HG03064 (cell line): ENCODE data around the gene ABCA5.
A peak's percentile ranks its signal among the peaks of the same experiment; 100 is the strongest.

ENCODE experiments used
- ATAC-seq: cut with Tn5 transposase; IDR thresholded peaks from one replicate; pipeline ENCODE4 v1.9.1; 2021; ENCODE audit warnings: low read depth; ENCODE audit not compliant: unreplicated experiment

The ABCA5 gene

DNA sequence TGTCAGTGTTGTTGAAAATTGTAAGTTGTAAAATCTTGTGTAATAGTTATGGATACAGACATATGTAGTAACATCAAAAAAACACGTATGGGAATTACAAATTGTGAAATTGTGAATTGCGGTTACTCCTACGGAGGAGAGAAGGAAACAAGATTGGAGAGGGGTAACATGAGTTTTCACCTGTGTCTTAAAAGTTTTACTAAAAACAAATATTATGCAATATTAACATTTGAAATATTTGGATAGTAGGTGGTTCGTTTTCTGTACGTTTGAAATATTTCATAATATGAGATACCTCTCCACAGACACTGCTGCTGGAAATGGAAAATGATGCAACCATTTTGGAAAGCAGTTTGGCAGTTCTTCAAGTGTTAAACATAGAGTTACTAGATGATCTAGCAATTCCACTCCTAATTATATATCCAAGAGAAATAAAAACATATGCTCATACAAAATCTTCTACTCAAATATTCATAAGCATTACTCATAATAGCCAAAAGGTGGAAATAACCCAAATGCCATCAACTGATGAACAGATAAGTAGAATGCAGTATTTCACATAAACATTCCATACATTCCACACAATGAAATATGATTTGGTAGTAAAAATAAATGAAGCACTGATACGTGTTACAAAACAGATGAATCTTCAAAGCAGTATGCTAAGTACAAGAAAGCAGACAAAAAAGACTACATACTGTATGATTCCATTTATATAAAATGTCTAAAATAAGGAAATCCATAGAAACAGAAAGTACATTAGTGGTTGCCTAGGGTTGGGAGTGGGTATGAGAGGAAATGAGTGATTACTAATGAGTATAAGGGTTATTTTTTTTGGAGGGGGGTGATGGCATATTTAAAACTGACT lies 57.6 kb downstream of the ABCA5 start:
- no peak for ATAC-seq

DNA sequence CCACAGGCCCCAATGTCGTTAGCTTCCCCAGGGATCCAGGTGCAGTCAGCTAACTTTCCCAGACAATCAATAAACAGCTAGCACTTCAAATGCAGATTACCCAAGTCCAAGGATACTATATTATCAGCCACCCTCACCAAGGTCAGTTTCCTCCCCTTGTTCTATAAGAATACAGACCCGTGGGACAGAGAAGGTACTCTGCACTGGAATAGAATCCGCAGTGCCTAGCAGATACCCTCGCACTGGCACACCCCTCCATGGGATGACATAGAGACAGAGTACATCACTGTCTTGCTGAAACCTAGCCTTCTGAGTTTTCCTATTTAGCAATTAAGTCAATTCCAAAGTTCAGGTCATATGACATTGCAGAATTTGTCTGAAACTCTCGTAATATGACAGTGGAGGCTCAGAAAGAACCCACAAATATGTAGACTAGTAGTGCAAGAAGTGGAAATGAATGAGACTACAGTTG lies 58.4 kb downstream of the ABCA5 start:
- ATAC-seq: no peak

- ATAC-seq: no peak
Measured at GRCh38 chr17:69267219-69267618, 59.7 kb downstream of the ABCA5 start.

- no peak for ATAC-seq
Measured at GRCh38 chr17:69265873-69266272, 61.1 kb downstream of the ABCA5 start.

DNA sequence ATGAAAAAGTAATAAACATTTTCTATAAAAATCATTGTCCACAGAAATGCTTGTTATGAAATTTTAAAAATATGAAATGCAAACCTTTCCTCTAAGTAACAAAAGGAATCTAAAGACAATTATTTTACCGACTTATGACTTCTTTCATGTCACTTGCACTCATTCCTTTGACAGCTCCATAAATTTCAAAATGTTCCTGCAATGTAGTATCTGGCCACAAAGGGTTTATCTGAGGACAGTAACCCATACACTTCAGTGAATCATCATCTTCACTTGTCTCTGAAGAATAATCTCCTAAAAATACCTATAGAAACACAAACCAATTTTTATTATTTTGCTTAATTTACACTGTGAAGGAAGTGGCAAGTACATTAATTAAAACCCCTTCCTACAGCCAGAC lies 72.7 kb downstream of the ABCA5 start:
- no peak for ATAC-seq

DNA sequence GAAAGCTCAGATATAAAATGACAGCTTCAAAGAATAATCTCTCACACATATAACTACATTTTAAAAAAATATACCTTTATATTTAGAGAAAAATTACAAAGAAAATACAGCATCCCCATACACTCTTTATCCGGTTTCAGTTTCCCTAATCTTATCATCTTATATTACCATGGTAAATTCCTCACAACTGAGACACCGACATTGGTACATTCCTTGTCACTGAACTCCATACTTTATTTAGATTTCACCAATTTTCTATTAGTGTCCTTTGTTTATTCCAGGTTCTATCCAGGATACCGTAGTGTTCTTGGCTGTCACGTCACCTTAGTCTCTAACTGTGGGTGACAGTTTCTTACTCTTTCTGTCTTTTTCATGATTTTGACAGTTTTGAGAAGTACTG lies 76.3 kb downstream of the ABCA5 start:
- ATAC-seq: no peak

DNA sequence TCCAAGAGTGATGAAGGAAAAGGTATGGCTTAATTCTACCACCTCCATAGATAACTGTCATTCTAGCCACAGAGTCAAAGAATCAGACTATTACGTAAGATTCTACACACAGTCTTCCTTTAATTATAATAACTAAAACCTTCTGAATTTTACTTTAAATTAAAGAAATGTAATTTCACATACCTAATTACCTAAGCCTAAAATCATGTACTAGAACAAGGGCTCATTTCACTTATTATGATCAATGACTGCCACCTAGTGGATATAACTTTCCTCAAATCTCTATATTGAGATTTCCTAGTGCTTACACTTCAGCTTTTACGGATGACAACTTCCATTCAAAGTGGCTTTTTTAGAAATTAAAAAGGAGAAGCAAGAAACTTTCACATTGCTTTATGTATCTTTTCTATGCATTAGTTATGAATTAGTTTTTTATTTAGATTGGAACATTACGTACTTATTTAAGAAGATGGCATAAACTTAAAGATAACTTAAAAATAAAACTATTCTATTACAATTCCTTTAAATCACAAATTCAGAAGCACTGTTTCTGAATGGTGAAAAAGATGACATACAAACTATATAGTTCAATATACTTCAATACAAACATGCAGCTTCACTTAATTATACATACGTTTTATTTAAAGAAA lies 80.1 kb downstream of the ABCA5 start:
- ATAC-seq: no peak

- ATAC-seq: no peak
Measured at GRCh38 chr17:69246202-69246601, 80.7 kb downstream of the ABCA5 start.

- no peak for ATAC-seq
Measured at GRCh38 chr17:69245617-69246016, 81.3 kb downstream of the ABCA5 start.

DNA sequence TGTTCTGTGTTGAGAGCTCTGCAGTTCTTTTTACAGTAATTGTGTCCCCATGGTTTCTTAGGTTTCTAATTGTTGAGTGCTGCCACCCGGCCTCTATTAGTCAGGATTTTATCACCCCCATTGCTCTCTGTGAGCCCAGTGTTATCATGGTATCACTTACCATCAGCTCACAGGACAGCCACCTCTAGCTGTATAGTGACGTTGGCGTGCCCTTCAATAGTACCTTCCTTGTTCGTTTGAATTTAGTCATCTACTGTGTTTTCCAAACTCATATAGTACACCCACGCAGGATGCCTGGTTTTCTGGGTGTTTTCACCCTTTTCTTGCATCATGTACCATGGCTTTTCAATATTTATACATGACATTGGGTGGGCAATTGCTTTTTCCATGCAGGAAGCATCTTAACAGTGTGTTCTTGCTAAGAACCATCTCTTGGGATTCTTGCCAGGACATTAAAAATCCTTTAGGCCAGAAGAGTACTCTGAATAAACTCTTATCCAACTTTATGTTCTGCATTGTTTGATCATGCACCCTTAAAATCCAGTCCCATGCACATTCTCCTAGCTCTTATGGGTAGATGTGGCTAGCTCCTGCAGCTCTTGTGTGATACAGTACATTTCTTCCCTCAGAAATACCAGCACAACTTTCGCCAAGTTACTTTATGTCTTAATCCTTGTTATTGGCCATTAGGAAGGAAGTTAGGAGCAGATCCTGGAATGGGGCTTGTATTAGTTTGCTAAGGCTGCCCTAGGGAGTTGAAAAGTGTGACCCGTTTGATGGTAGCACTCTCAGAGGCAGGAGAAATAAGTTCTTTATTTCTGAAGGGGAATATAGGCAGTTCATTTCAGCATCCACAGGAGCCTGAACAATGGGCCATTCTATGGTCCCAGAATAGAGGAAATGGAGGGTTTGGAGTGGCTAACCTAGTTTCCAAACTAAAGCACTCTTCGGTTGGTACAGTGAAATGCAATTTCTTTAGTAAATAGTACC lies 87.0 kb downstream of the ABCA5 start:
- no peak for ATAC-seq

- no peak for ATAC-seq
Measured at GRCh38 chr17:69236946-69237345, 90.0 kb downstream of the ABCA5 start.

- no peak for ATAC-seq
Measured at GRCh38 chr17:69236464-69236863, 90.5 kb downstream of the ABCA5 start.

DNA sequence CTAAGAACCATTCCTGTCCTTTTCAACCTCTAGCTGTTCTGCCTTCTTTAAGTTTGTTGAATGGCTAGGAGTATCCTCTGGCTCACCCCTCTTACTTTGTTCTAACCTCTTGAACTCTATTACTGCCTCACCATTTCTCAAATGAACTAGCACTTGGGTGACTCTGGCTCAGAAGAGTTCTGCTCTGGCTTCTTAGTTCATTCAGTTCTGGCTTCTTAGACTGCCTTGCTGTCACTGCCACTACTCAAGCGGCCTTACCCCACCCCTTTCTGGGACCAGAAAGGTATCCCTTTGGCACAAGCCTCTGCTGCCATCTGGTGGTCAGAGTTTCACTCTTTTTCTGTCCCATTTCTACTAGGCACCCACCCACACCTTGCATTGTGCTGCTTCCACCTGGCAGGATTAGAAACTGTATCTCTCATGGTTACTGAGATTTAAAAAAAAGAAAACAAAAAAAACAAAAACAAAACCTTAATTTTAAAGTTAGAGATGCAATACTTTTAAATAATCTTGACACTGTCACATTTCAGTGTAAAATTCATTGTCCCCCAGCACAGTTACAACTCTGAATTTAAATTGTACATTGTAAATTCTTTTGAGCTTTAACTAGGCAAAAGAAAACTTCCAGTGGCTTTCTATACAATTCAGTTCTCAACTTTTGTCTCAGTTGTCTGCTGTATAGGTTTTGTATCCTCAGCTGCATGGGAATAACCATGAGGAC lies 91.4 kb downstream of the ABCA5 start:
- ATAC-seq: no peak

- no peak for ATAC-seq
Measured at GRCh38 chr17:69232650-69233049, 94.3 kb downstream of the ABCA5 start.

DNA sequence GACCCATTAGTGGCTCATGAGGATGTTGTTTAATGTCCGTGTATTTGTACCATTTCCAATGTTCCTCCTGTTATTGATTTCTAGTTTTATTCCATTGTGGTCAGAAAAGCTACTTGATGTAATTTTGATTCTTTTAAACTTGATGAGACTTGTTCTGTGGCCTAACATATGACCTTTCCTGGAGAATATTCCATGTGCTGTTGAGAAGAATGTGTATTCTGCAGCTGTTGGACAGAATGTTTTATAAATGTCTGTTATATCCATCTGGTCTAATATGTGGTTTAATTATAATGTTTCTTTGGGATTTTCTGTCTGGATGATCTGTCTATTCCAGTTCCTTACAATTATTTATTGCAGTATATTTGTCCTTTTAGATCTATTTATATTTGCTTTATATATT lies 95.4 kb downstream of the ABCA5 start:
- no peak for ATAC-seq

DNA sequence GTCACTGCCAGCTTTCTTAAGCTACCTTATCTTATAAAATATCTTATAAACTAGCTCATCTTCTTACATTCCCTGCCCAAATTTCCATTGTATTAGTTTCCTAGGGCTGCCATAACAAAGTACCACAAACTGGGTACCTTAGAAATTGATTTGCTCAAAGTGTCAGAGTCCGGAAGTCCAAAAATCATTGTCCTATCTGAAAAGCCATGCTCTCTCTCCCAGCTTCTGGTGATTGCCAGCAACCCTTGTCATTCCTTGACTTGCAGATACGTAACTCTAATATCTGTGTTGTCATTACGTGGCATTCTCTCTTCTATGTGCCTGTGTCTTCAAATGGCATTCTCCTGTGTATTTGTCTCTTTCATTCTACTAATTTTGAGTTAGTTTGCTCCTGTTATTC lies 96.0 kb downstream of the ABCA5 start:
- ATAC-seq: no peak

DNA sequence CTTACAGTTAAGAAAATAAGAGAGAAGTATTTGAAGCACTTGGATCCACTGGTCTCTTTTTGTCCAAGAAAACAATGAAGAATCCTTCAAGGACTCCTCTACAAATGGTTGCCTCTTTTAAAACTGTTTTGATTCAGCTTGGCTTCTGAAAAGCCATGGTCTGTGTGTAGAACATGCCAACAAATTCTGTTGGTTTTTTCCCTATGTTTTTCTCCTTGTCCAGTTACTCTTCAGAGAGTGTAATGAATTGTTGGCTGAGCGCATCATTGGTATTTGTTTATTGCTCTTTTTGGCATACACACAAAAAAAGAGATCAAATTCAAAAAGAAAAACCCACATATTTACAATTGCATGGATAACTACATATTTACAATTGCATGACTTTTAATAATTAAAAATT lies 98.4 kb downstream of the ABCA5 start, which contains the start of gene ABCA10:
TSS of gene ABCA10 (minus strand) at position 249 of the 400 bp plus-strand sequence. CDS start 3,466 bp downstream, outside the sequence.
- ATAC-seq: no peak

GRCh38 chr17:69228018-69228417 lies 98.9 kb downstream of the ABCA5 start:
- ATAC-seq: no peak

- no peak for ATAC-seq
Measured at GRCh38 chr17:69227541-69227940, 99.4 kb downstream of the ABCA5 start.

DNA sequence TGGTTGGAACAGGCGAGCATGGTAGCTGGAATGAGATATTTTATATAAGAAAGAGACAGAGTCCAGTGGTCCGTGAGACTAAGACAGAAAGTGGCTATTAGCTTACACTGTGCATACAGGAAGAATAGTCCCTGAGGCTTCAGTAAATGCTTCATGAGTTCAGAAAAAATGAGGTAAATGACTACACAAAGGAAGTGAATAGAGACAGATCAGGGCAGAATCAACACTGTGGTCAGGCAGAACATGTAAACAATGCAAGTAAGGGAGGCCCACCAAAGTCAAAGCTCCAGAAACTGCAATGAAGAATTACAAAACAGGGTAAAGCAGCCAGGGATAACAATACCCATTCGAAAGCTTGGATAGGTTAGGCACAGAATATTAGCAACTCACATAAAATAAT lies 103.1 kb downstream of the ABCA5 start:
- ATAC-seq: peak; percentile 99
